Sigmoid colon (tissue), 4 donors: ENCODE data around the gene USP7.

Source experiments
- POLR2A ChIP-seq, 2 donors: fragments of 450-650 bp; IDR thresholded peaks; one replicate each; pipeline ENCODE4 v1.6.1; 2016; ENCODE audit warnings: antibody characterized with exemption in 2 of 2, mild to moderate bottlenecking in 2 of 2, moderate library complexity in 2 of 2
- POLR2AphosphoS5 ChIP-seq, 4 donors: sonication (generic); formaldehyde crosslinking; IDR thresholded peaks; one replicate each; pipeline ENCODE4 v1.6.1; 2017; ENCODE audit warnings: antibody characterized with exemption in 4 of 4
- TF ChIP-seq, protein P1 (sequence below), 4 experiments: fragments of 450-650 bp in 3 of 4; fragments of 200-600 bp in 1 of 4; IDR thresholded peaks; one replicate each; pipeline ENCODE4 v1.5.1; 2016 to 2019; ENCODE audit warnings: antibody characterized with exemption in 4 of 4, mild to moderate bottlenecking in 3 of 4, moderate library complexity in 2 of 4

GRCh38 chr16:8908810-8909468, 54.8 kb downstream of the USP7 start:
- TF ChIP-seq POLR2A (IDR thresholded peaks at IDR 0.05) = no peak
- TF ChIP-seq, protein P1, sequence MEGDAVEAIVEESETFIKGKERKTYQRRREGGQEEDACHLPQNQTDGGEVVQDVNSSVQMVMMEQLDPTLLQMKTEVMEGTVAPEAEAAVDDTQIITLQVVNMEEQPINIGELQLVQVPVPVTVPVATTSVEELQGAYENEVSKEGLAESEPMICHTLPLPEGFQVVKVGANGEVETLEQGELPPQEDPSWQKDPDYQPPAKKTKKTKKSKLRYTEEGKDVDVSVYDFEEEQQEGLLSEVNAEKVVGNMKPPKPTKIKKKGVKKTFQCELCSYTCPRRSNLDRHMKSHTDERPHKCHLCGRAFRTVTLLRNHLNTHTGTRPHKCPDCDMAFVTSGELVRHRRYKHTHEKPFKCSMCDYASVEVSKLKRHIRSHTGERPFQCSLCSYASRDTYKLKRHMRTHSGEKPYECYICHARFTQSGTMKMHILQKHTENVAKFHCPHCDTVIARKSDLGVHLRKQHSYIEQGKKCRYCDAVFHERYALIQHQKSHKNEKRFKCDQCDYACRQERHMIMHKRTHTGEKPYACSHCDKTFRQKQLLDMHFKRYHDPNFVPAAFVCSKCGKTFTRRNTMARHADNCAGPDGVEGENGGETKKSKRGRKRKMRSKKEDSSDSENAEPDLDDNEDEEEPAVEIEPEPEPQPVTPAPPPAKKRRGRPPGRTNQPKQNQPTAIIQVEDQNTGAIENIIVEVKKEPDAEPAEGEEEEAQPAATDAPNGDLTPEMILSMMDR (IDR thresholded peaks at IDR 0.05) = no peak
- no peak for TF ChIP-seq POLR2AphosphoS5 (IDR thresholded peaks at IDR 0.05)
